HL-60 (cell line): ENCODE data around the gene ZBTB7C.

Experiments used
- DNase-seq, 2 experiments: peaks; one replicate each; pipeline ENCODE4 v3.0.0-alpha.2; 2010 to 2020; ENCODE audit warnings: low read depth in 1 of 2, low spot score in 1 of 2
- H3K27ac ChIP-seq: fragments of 250-450 bp; sonication (Bioruptor Pico); replicated peaks from 2 replicates; pipeline ENCODE4 v1.5.1; 2020; ENCODE audit warnings: mild to moderate bottlenecking, moderate library complexity
- H3K27me3 ChIP-seq: fragments of 250-450 bp; sonication (Bioruptor Pico); 2 replicates; pipeline ENCODE4 v1.5.1; 2021; ENCODE audit warnings: mild to moderate bottlenecking, moderate library complexity; ENCODE audit not compliant: insufficient read depth, poor library complexity, severe bottlenecking
- H3K4me3 ChIP-seq: replicated peaks from 2 replicates; pipeline ENCODE4 v1.5.1; 2011; ENCODE audit warnings: mild to moderate bottlenecking, control low read depth, low read length; ENCODE audit not compliant: insufficient read depth
- GABPA ChIP-seq: IDR thresholded peaks from 2 replicates; pipeline ENCODE4 v1.6.1; 2012; ENCODE audit warnings: low read depth
- POLR2AphosphoS5 ChIP-seq: IDR thresholded peaks from 2 replicates; pipeline ENCODE4 v1.6.1; 2012; ENCODE audit warnings: low read depth
- REST ChIP-seq: IDR thresholded peaks from 2 replicates; pipeline ENCODE4 v1.6.1; 2012; ENCODE audit warnings: low read depth; ENCODE audit not compliant: insufficient replicate concordance
- SPI1 ChIP-seq: IDR thresholded peaks from 2 replicates; pipeline ENCODE4 v1.6.1; 2012; ENCODE audit warnings: low read depth, mild to moderate bottlenecking, borderline replicate concordance
- TF ChIP-seq, protein P1 (sequence below): IDR thresholded peaks from one replicate; pipeline ENCODE4 v1.5.1; 2011; ENCODE audit warnings: low read length, control low read depth, inconsistent platforms; ENCODE audit not compliant: insufficient read depth

The ZBTB7C gene

GRCh38 chr18:48183613-48184012, 225.6 kb downstream of the ZBTB7C start:
- Histone ChIP-seq H3K4me3 (no peak overlapping the region), H3K27ac (no peak overlapping the region), H3K27me3 (peaks cover 13% of the 10 kb centered on the region)
- no peak for DNase-seq
- TF ChIP-seq GABPA (no peak), POLR2AphosphoS5 (no peak), REST (no peak), SPI1 (no peak)
- TF ChIP-seq, protein P1, sequence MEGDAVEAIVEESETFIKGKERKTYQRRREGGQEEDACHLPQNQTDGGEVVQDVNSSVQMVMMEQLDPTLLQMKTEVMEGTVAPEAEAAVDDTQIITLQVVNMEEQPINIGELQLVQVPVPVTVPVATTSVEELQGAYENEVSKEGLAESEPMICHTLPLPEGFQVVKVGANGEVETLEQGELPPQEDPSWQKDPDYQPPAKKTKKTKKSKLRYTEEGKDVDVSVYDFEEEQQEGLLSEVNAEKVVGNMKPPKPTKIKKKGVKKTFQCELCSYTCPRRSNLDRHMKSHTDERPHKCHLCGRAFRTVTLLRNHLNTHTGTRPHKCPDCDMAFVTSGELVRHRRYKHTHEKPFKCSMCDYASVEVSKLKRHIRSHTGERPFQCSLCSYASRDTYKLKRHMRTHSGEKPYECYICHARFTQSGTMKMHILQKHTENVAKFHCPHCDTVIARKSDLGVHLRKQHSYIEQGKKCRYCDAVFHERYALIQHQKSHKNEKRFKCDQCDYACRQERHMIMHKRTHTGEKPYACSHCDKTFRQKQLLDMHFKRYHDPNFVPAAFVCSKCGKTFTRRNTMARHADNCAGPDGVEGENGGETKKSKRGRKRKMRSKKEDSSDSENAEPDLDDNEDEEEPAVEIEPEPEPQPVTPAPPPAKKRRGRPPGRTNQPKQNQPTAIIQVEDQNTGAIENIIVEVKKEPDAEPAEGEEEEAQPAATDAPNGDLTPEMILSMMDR: no peak

DNA sequence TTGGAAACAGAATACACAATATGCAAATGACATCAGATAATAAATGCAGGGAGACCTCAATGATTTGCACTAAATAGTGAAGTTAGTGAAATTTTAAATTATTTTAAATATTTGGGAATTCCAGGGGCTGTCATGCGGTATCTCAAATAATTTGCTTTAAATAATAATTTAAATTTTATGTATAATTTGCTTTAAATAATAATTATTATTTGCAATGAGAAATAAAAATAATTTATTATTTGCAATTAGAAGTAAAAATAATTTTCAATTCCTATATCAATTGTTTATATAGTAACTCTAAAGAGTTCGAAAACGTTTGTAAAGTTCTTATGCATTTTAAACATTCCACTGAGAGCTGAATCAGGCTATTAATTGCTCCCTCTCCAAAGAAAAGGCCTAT, 226.4 kb downstream of the ZBTB7C start:
- H3K27ac ChIP-seq: no peak overlapping the region
- H3K27me3 ChIP-seq: peaks cover 11% of the 10 kb centered on the region
- TF ChIP-seq POLR2AphosphoS5: no peak
- TF ChIP-seq GABPA: no peak
- no peak for TF ChIP-seq REST
- TF ChIP-seq, protein P1: no peak
- no peak for TF ChIP-seq SPI1
- DNase-seq: no peak
- no peak overlapping the region for H3K4me3 ChIP-seq

GRCh38 chr18:48181857-48182256, 227.3 kb downstream of the ZBTB7C start:
- TF ChIP-seq POLR2AphosphoS5 (no peak), REST (no peak), SPI1 (no peak)
- TF ChIP-seq, protein P1: no peak
- Histone ChIP-seq H3K27ac (no peak overlapping the region), H3K4me3 (no peak overlapping the region), H3K27me3 (peaks cover 11% of the 10 kb centered on the region)
- DNase-seq: no peak
